Gastrocnemius medialis (tissue), 4 donors: Measurements from ENCODE around the gene ARHGAP5. TPM values are rescaled to one million over a fixed set of nuclear protein-coding genes. Genes with fewer than 3 reads are reported as not detected.
"Not testable (repeated sequence)": the region's sequence is repeated elsewhere in the genome, so short reads cannot be mapped to it uniquely, and the experiment has no call there.

Experiments used
- ATAC-seq, 2 donors: fragments of 150-250 bp; one replicate each; pipeline ENCODE4 v1.9.1; 2016
- DNase-seq, 2 donors: peaks; one replicate each; pipeline ENCODE4 v3.0.0-alpha.2; 2019
- H3K27ac ChIP-seq, 4 donors: fragments of 200-600 bp; sonication (generic); 1 replicate in 1 of 4; 2 replicates in 3 of 4; pipeline ENCODE4 v1.5.1; 2016 to 2018; ENCODE audit warnings: mild to moderate bottlenecking in 2 of 4, moderate library complexity in 1 of 4
- H3K27me3 ChIP-seq, 3 donors: fragments of 200-600 bp; sonication (generic) in 2 of 3; 1 replicate in 1 of 3; 2 replicates in 2 of 3; pipeline versions ENCODE4 v1.5.1 to v1.6.0; 2016 to 2019; ENCODE audit warnings: mild to moderate bottlenecking in 1 of 3, moderate library complexity in 1 of 3
- H3K36me3 ChIP-seq, 2 donors: fragments of 200-600 bp; sonication (generic) in 1 of 2; one replicate each; pipeline ENCODE4 v1.5.1; 2017 to 2018
- H3K4me1 ChIP-seq, 2 donors: fragments of 200-600 bp; sonication (generic) in 1 of 2; one replicate each; pipeline ENCODE4 v1.5.1; 2016 to 2017; ENCODE audit warnings: mild to moderate bottlenecking in 2 of 2
- H3K4me3 ChIP-seq, 4 donors: fragments of 200-600 bp; sonication (generic) in 3 of 4; 1 replicate in 1 of 4; 2 replicates in 3 of 4; pipeline ENCODE4 v1.5.1; 2016 to 2019; ENCODE audit warnings: mild to moderate bottlenecking in 2 of 4
- H3K9me3 ChIP-seq, 3 donors: fragments of 200-600 bp; sonication (generic) in 2 of 3; 1 replicate in 1 of 3; 2 replicates in 2 of 3; pipeline ENCODE4 v1.5.1; 2016 to 2019
- POLR2A ChIP-seq, 2 donors: fragments of 450-650 bp; IDR thresholded peaks; one replicate each; pipeline ENCODE4 v1.6.1; 2017; ENCODE audit warnings: antibody characterized with exemption in 2 of 2, mild to moderate bottlenecking in 2 of 2, moderate library complexity in 2 of 2
- in situ Hi-C, 4 donors: fragments of 200-750 bp; cut with MboI; loops; one replicate each; pipeline versions ENCODE4 v1.15.0 to v1.8.0; 2017; ENCODE audit warnings: low sequenced_read_pairs in 4 of 4
- intact Hi-C: fragments of 100-400 bp; cut with DNase I; formaldehyde crosslinking; loops from one replicate; pipeline ENCODE4 v1.15.1; 2023; ENCODE audit warnings: low total_unique reads
- total RNA-seq, 4 donors: library from RNA; depleted of rRNA; stranded (reverse); fragments of >200 nt; gene quantifications; one replicate each; pipeline versions ENCODE4 v1.1.0 to v1.2.3, GENCODE V29; 2016
- TF ChIP-seq, protein P1 (sequence below), 5 experiments: fragments of 450-650 bp in 3 of 5; fragments of 200-600 bp in 2 of 5; sonication (generic) in 2 of 5; IDR thresholded peaks in 4 of 5; conservative IDR thresholded peaks in 1 of 5; 1 replicate in 4 of 5; 2 replicates in 1 of 5; pipeline ENCODE4 v1.5.1; 2016 to 2019; ENCODE audit warnings: antibody characterized with exemption in 5 of 5, mild to moderate bottlenecking in 3 of 5, moderate library complexity in 3 of 5

Gene ARHGAP5
- total RNA-seq, 4 donors from 2014 or later: 56.5 to 76.9 (median 66.9) TPM

DNA sequence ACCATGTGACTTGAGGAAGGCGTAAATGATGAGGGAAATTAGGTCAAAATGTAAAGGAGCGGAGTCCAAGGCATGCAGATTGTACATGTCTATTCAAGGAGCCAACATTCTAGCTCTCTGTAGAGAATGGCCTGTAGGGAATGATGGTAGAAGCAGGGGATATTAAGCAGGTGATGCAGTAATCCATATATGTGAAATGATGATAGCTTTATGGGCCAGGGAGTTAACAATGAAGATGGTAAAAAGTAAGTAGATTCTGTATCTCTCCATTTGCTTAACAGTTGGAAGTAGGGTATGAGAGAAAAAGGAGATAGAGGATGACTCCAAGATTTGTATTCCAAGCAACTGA is 33.4 kb downstream of the ARHGAP5 start:
- DNase-seq: no peak
- no peaks in the 10 kb centered on the region for H3K27me3 ChIP-seq
- ATAC-seq: no peak
- no peak overlapping the region for H3K27ac ChIP-seq
- H3K4me3 ChIP-seq: no peak overlapping the region
- H3K9me3 ChIP-seq: no peaks in the 10 kb centered on the region
- H3K4me1 ChIP-seq: peaks cover 7 to 17% of the 10 kb centered on the region in 2 donors
- intact Hi-C loops: no loop called here
- H3K36me3 ChIP-seq: no peaks in the 10 kb centered on the region
- in situ Hi-C loops: no loop called here
- TF ChIP-seq, protein P1, sequence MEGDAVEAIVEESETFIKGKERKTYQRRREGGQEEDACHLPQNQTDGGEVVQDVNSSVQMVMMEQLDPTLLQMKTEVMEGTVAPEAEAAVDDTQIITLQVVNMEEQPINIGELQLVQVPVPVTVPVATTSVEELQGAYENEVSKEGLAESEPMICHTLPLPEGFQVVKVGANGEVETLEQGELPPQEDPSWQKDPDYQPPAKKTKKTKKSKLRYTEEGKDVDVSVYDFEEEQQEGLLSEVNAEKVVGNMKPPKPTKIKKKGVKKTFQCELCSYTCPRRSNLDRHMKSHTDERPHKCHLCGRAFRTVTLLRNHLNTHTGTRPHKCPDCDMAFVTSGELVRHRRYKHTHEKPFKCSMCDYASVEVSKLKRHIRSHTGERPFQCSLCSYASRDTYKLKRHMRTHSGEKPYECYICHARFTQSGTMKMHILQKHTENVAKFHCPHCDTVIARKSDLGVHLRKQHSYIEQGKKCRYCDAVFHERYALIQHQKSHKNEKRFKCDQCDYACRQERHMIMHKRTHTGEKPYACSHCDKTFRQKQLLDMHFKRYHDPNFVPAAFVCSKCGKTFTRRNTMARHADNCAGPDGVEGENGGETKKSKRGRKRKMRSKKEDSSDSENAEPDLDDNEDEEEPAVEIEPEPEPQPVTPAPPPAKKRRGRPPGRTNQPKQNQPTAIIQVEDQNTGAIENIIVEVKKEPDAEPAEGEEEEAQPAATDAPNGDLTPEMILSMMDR (IDR thresholded peaks at IDR 0.05 in 4 of 5, conservative IDR thresholded peaks at IDR 0.05 in 1 of 5): no peak
- no peak for TF ChIP-seq POLR2A (IDR thresholded peaks at IDR 0.05)

GRCh38 chr14:32121536-32121935 is 44.4 kb downstream of the ARHGAP5 start:
- intact Hi-C loops (no loop called here), in situ Hi-C loops (no loop called here)
- Histone ChIP-seq H3K27ac (no peak overlapping the region), H3K4me1 (peaks cover 14 to 25% of the 10 kb centered on the region in 2 donors), H3K4me3 (no peak overlapping the region), H3K27me3 (no peaks in the 10 kb centered on the region), H3K36me3 (no peaks in the 10 kb centered on the region), H3K9me3 (no peaks in the 10 kb centered on the region)
- no peak for ATAC-seq
- DNase-seq: no peak
- no peak for TF ChIP-seq POLR2A (IDR thresholded peaks at IDR 0.05)
- TF ChIP-seq, protein P1 (IDR thresholded peaks at IDR 0.05 in 4 of 5, conservative IDR thresholded peaks at IDR 0.05 in 1 of 5): no peak

GRCh38 chr14:32121948-32122347 is 44.8 kb downstream of the ARHGAP5 start:
- H3K27me3 ChIP-seq: no peaks in the 10 kb centered on the region
- DNase-seq (no peak), ATAC-seq (no peak)
- no peaks in the 10 kb centered on the region for H3K36me3 ChIP-seq
- no peak overlapping the region for H3K4me3 ChIP-seq
- peaks cover 14 to 25% of the 10 kb centered on the region in 2 donors for H3K4me1 ChIP-seq
- TF ChIP-seq POLR2A (IDR thresholded peaks at IDR 0.05): no peak
- TF ChIP-seq, protein P1 (IDR thresholded peaks at IDR 0.05 in 4 of 5, conservative IDR thresholded peaks at IDR 0.05 in 1 of 5): no peak
- intact Hi-C loops (no loop called here), in situ Hi-C loops (no loop called here)
- no peaks in the 10 kb centered on the region for H3K9me3 ChIP-seq
- H3K27ac ChIP-seq: no peak overlapping the region

- DNase-seq, H3K36me3 ChIP-seq, H3K27ac ChIP-seq, ATAC-seq, intact Hi-C loops, H3K27me3 ChIP-seq, H3K9me3 ChIP-seq, in situ Hi-C loops, H3K4me3 ChIP-seq: not testable (repeated sequence)
- H3K4me1 ChIP-seq: peaks cover 27 to 28% of the 10 kb centered on the region in 2 donors
These were observed 50.0 kb downstream of the ARHGAP5 start for GRCh38 chr14:32126899-32127730.

DNA sequence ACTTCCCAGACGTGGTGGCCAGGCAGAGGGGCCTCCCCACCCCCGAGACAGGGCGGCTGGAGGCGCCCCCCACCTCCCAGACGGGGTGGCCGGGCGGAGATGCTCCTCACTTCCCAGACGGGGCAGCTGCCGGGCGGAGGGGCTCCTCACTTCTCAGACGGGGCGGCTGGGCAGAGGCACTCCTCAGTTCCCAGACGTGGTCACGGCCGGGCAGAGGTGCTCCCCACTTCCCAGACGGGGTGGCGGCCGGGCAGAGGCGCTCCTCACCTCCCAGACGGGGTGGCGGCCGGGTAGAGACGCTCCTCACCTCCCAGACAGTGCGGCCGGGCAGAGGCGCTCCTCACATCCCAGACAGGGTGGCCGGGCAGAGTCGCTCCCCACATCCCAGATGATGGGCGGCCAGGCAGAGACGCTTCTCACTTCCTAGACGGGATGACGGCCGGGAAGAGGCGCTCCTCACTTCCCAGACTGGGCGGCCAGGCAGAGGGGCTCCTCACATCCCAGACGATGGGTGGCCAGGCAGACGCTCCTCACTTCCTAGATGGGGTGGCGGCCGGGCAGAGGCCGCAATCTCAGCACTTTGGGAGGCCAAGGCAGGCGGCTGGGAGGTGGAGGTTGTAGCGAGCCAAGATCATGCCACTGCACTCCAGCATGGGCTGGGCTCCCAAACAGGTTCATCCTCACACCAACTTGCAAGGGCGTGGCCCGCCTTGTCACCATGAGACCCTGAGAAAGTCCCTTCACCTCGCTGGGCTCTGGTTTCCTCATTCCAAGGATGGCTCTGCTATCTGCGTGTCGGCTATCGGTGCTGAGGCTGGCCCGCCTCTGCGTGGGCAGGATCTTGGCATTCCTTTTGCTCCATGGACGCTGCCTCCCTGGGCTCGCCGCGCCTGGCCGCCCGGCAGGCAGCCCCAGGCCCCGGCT is 50.9 kb downstream of the ARHGAP5 start:
- H3K36me3 ChIP-seq, ATAC-seq, intact Hi-C loops, H3K27me3 ChIP-seq, H3K27ac ChIP-seq, H3K9me3 ChIP-seq, DNase-seq, H3K4me3 ChIP-seq, in situ Hi-C loops: not testable (repeated sequence)
- peaks cover 24 to 28% of the 10 kb centered on the region in 2 donors for H3K4me1 ChIP-seq
